A204.1 (cell line): ENCODE data around the gene PRAC1.
"Not testable (repeated sequence)": the region's sequence is repeated elsewhere in the genome, so short reads cannot be mapped to it uniquely, and the experiment has no call there.

Source experiments
- FAIRE-seq: peaks from 2 replicates; lab custom pipeline; 2012; peaks lifted over from hg19 to GRCh38; lab: Jason Lieb, UNC

PRAC1 gene

GRCh38 chr17:48725288-48726064 lies 3.2 kb upstream of the PRAC1 start:
- FAIRE-seq, result no peak

- FAIRE-seq, result no peak
These were observed 2.6 kb upstream of the PRAC1 start for GRCh38 chr17:48725004-48725287.

- FAIRE-seq, result peak; percentile 30
These were observed 2.1 kb upstream of the PRAC1 start for GRCh38 chr17:48724251-48725003.

- no peak for FAIRE-seq
These were observed 1.3 kb upstream of the PRAC1 start for GRCh38 chr17:48723423-48724250.

- no peak for FAIRE-seq
These were observed 651 bp upstream of the PRAC1 start, which contains the start of gene PRAC2 for GRCh38 chr17:48722915-48723422. TSS of gene PRAC2 (plus strand) at chr17:48723185. CDS start at chr17:48724411, 1,226 bp downstream.

GRCh38 chr17:48721009-48721402 lies 1.3 kb downstream of the PRAC1 start:
- no peak for FAIRE-seq

GRCh38 chr17:48720266-48721008 lies 1.9 kb downstream of the PRAC1 start:
- no peak for FAIRE-seq

GRCh38 chr17:48719642-48720265 lies 2.6 kb downstream of the PRAC1 start:
- FAIRE-seq, result no peak

GRCh38 chr17:48718761-48719641 lies 3.3 kb downstream of the PRAC1 start:
- FAIRE-seq, result no peak

GRCh38 chr17:48718227-48718760 lies 4.0 kb downstream of the PRAC1 start:
- no peak for FAIRE-seq

GRCh38 chr17:48717367-48718226 lies 4.7 kb downstream of the PRAC1 start:
- FAIRE-seq, result no peak

- FAIRE-seq, result not testable (repeated sequence)
These were observed 5.8 kb downstream of the PRAC1 start for GRCh38 chr17:48716549-48716948.

GRCh38 chr17:48715496-48716399 lies 6.6 kb downstream of the PRAC1 start:
- FAIRE-seq, result no peak

- FAIRE-seq, result no peak
These were observed 11.2 kb downstream of the PRAC1 start for GRCh38 chr17:48711128-48711527.

- no peak for FAIRE-seq
These were observed 17.7 kb downstream of the PRAC1 start for GRCh38 chr17:48704361-48705248.

- no peak for FAIRE-seq
These were observed 20.3 kb downstream of the PRAC1 start for GRCh38 chr17:48701864-48702532.
